ENCODE measurements around the gene SIRPD. TPM values are rescaled to one million over a fixed set of nuclear protein-coding genes. Genes with fewer than 3 reads are reported as not detected.

The SIRPD gene
- total and polyA plus RNA-seq, 5 donors from 2014 or later = 0.10 to 0.16 TPM; not detected in 3

GRCh38 chr20:1526310-1526709 is 31.2 kb downstream of the SIRPD start:
- no peak overlapping the region for H3K4me3 Mint-ChIP-seq
- no peaks in the 10 kb centered on the region for H3K4me1 ChIP-seq (ENCODE audit: control insufficient read depth, insufficient read depth, low read length, poor library complexity, severe bottlenecking)
- H3K4me1 Mint-ChIP-seq = peaks cover 0 to 2% (median 1%) of the 10 kb centered on the region in 4 donors
- peaks cover 0 to 3% (median 2%) of the 10 kb centered on the region in 7 donors for H3K9me3 Mint-ChIP-seq
- no peak overlapping the region for H3K4me3 ChIP-seq (ENCODE audit: low read depth, low read length)
- peaks cover 27% of the 10 kb centered on the region for H3K27me3 Mint-ChIP-seq
- no peak overlapping the region for H3K27ac Mint-ChIP-seq
- H3K9me3 ChIP-seq (ENCODE audit: control insufficient read depth in 2 of 2, low read length in 2 of 2) = peaks cover 0 to 4% of the 10 kb centered on the region in 2 experiments
- no peak for ATAC-seq (ENCODE audit: low read depth in 2 of 2)
- no peaks in the 10 kb centered on the region for H3K36me3 Mint-ChIP-seq
- no peak overlapping the region for H3K27ac ChIP-seq (ENCODE audit: insufficient read depth, low read length, poor library complexity, severe bottlenecking)
- DNase-seq = no peak
- no peaks in the 10 kb centered on the region for H3K36me3 ChIP-seq (ENCODE audit: control insufficient read depth, insufficient read depth, low read length)
- H3K27me3 ChIP-seq (ENCODE audit: control insufficient read depth, insufficient read depth, low read length) = peaks cover 2% of the 10 kb centered on the region

- H3K36me3 Mint-ChIP-seq = no peaks in the 10 kb centered on the region
- Histone ChIP-seq H3K36me3 (ENCODE audit: control insufficient read depth, insufficient read depth, low read length) (no peaks in the 10 kb centered on the region), H3K4me3 (ENCODE audit: low read depth, low read length) (no peak overlapping the region), H3K9me3 (ENCODE audit: control insufficient read depth in 2 of 2, low read length in 2 of 2) (peaks cover 0 to 4% of the 10 kb centered on the region in 2 experiments), H3K4me1 (ENCODE audit: control insufficient read depth, insufficient read depth, low read length, poor library complexity, severe bottlenecking) (no peaks in the 10 kb centered on the region), H3K27ac (ENCODE audit: insufficient read depth, low read length, poor library complexity, severe bottlenecking) (no peak overlapping the region), H3K27me3 (ENCODE audit: control insufficient read depth, insufficient read depth, low read length) (peaks cover 5% of the 10 kb centered on the region)
- H3K4me1 Mint-ChIP-seq = peaks cover 0 to 2% (median 1%) of the 10 kb centered on the region in 4 donors
- H3K9me3 Mint-ChIP-seq = peaks cover 0 to 4% (median 2%) of the 10 kb centered on the region in 7 donors
- ATAC-seq (ENCODE audit: low read depth in 2 of 2) (no peak), DNase-seq (no peak)
- H3K27me3 Mint-ChIP-seq = peaks cover 23% of the 10 kb centered on the region
- H3K4me3 Mint-ChIP-seq = no peak overlapping the region
- H3K27ac Mint-ChIP-seq = no peak overlapping the region
Observed at GRCh38 chr20:1524004-1524403, 33.5 kb downstream of the SIRPD start.

- Histone ChIP-seq H3K27ac (ENCODE audit: insufficient read depth, low read length, poor library complexity, severe bottlenecking) (no peak overlapping the region), H3K36me3 (ENCODE audit: control insufficient read depth, insufficient read depth, low read length) (no peaks in the 10 kb centered on the region), H3K4me3 (ENCODE audit: low read depth, low read length) (no peak overlapping the region), H3K4me1 (ENCODE audit: control insufficient read depth, insufficient read depth, low read length, poor library complexity, severe bottlenecking) (no peaks in the 10 kb centered on the region), H3K27me3 (ENCODE audit: control insufficient read depth, insufficient read depth, low read length) (peaks cover 9% of the 10 kb centered on the region), H3K9me3 (ENCODE audit: control insufficient read depth in 2 of 2, low read length in 2 of 2) (peaks cover 5 to 9% of the 10 kb centered on the region in 2 experiments)
- Mint-ChIP-seq H3K9me3 (peaks cover 0 to 9% (median 4%) of the 10 kb centered on the region in 7 donors), H3K27me3 (peaks cover 14% of the 10 kb centered on the region), H3K4me3 (no peak overlapping the region), H3K36me3 (no peaks in the 10 kb centered on the region), H3K4me1 (no peaks in the 10 kb centered on the region), H3K27ac (no peak overlapping the region)
- no peak for ATAC-seq (ENCODE audit: low read depth in 2 of 2)
- no peak for DNase-seq
Observed at GRCh38 chr20:1517010-1517409, 40.5 kb downstream of the SIRPD start.

DNA sequence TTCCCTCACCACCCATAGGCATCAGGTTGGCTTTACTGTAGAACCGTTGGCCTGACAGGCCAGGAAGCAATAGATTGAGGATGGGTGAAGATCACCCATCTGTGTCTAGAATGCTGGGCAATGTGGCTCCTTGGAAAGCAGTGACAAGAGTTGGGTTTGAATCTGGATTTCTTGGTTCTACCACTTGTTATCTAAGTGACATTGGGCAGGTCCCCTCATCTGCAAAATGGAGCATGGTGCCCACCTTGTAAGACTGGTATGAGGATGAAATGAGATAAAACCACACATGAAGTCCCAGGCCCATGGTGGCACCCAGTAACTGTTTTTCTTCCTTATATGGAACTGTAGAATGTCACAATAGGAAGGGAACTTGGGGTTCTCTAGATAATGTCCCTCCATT is 43.7 kb downstream of the SIRPD start:
- Mint-ChIP-seq H3K27me3 (peaks cover 5% of the 10 kb centered on the region), H3K36me3 (no peaks in the 10 kb centered on the region), H3K27ac (no peak overlapping the region), H3K9me3 (peaks cover 0 to 9% (median 3%) of the 10 kb centered on the region in 7 donors), H3K4me3 (no peak overlapping the region), H3K4me1 (peaks cover 0 to 4% (median 0%) of the 10 kb centered on the region in 4 donors)
- no peaks in the 10 kb centered on the region for H3K4me1 ChIP-seq (ENCODE audit: control insufficient read depth, insufficient read depth, low read length, poor library complexity, severe bottlenecking)
- peaks cover 5 to 9% of the 10 kb centered on the region in 2 experiments for H3K9me3 ChIP-seq (ENCODE audit: control insufficient read depth in 2 of 2, low read length in 2 of 2)
- H3K36me3 ChIP-seq (ENCODE audit: control insufficient read depth, insufficient read depth, low read length) = no peaks in the 10 kb centered on the region
- no peak for ATAC-seq (ENCODE audit: low read depth in 2 of 2)
- H3K27ac ChIP-seq (ENCODE audit: insufficient read depth, low read length, poor library complexity, severe bottlenecking) = no peak overlapping the region
- peaks cover 8% of the 10 kb centered on the region for H3K27me3 ChIP-seq (ENCODE audit: control insufficient read depth, insufficient read depth, low read length)
- H3K4me3 ChIP-seq (ENCODE audit: low read depth, low read length) = no peak overlapping the region
- DNase-seq = no peak

- H3K36me3 Mint-ChIP-seq = no peaks in the 10 kb centered on the region
- DNase-seq = peak in 2 of 3 donors; percentile 29 to 52
- peaks cover 14% of the 10 kb centered on the region for H3K27me3 Mint-ChIP-seq
- ATAC-seq (ENCODE audit: low read depth in 2 of 2) = peak; percentile 45 to 74
- peaks cover 0 to 7% (median 3%) of the 10 kb centered on the region in 7 donors for H3K9me3 Mint-ChIP-seq
- peaks cover 7% of the 10 kb centered on the region for H3K27me3 ChIP-seq (ENCODE audit: control insufficient read depth, insufficient read depth, low read length)
- no peak overlapping the region for H3K27ac ChIP-seq (ENCODE audit: insufficient read depth, low read length, poor library complexity, severe bottlenecking)
- no peak overlapping the region for H3K27ac Mint-ChIP-seq
- H3K9me3 ChIP-seq (ENCODE audit: control insufficient read depth in 2 of 2, low read length in 2 of 2) = peaks cover 5 to 9% of the 10 kb centered on the region in 2 experiments
- no peaks in the 10 kb centered on the region for H3K4me1 ChIP-seq (ENCODE audit: control insufficient read depth, insufficient read depth, low read length, poor library complexity, severe bottlenecking)
- no peak overlapping the region for H3K4me3 ChIP-seq (ENCODE audit: low read depth, low read length)
- peaks cover 0 to 4% (median 0%) of the 10 kb centered on the region in 4 donors for H3K4me1 Mint-ChIP-seq
- H3K36me3 ChIP-seq (ENCODE audit: control insufficient read depth, insufficient read depth, low read length) = no peaks in the 10 kb centered on the region
- H3K4me3 Mint-ChIP-seq = no peak overlapping the region
Observed at GRCh38 chr20:1509237-1509636, 48.3 kb downstream of the SIRPD start.

GRCh38 chr20:1508574-1508973 is 48.9 kb downstream of the SIRPD start:
- H3K9me3 ChIP-seq (ENCODE audit: control insufficient read depth in 2 of 2, low read length in 2 of 2) = peaks cover 5 to 7% of the 10 kb centered on the region in 2 experiments
- peaks cover 0 to 6% (median 2%) of the 10 kb centered on the region in 7 donors for H3K9me3 Mint-ChIP-seq
- H3K4me3 Mint-ChIP-seq = no peak overlapping the region

GRCh38 chr20:1507276-1507675 is 50.2 kb downstream of the SIRPD start:
- Mint-ChIP-seq H3K36me3 (peaks cover 2% of the 10 kb centered on the region), H3K4me3 (no peak overlapping the region), H3K4me1 (peaks cover 2 to 8% (median 6%) of the 10 kb centered on the region in 4 donors), H3K27me3 (peaks cover 24% of the 10 kb centered on the region), H3K9me3 (peaks cover 0 to 2% (median 0%) of the 10 kb centered on the region in 7 donors), H3K27ac (no peak overlapping the region)
- Histone ChIP-seq H3K4me3 (ENCODE audit: low read depth, low read length) (no peak overlapping the region), H3K4me1 (ENCODE audit: control insufficient read depth, insufficient read depth, low read length, poor library complexity, severe bottlenecking) (no peaks in the 10 kb centered on the region), H3K9me3 (ENCODE audit: control insufficient read depth in 2 of 2, low read length in 2 of 2) (peaks cover 2 to 6% of the 10 kb centered on the region in 2 experiments), H3K27me3 (ENCODE audit: control insufficient read depth, insufficient read depth, low read length) (peaks cover 16% of the 10 kb centered on the region), H3K27ac (ENCODE audit: insufficient read depth, low read length, poor library complexity, severe bottlenecking) (no peak overlapping the region), H3K36me3 (ENCODE audit: control insufficient read depth, insufficient read depth, low read length) (no peaks in the 10 kb centered on the region)
- DNase-seq (no peak), ATAC-seq (ENCODE audit: low read depth in 2 of 2) (no peak)

More at GRCh38 chr20:1508574-1508973, 48.9 kb downstream of the SIRPD start:
- H3K27me3 Mint-ChIP-seq = peaks cover 14% of the 10 kb centered on the region
- no peak overlapping the region for H3K4me3 ChIP-seq (ENCODE audit: low read depth, low read length)
- peaks cover 0 to 6% (median 3%) of the 10 kb centered on the region in 4 donors for H3K4me1 Mint-ChIP-seq
- ATAC-seq (ENCODE audit: low read depth in 2 of 2) (no peak), DNase-seq (no peak)
- H3K4me1 ChIP-seq (ENCODE audit: control insufficient read depth, insufficient read depth, low read length, poor library complexity, severe bottlenecking) = no peaks in the 10 kb centered on the region
- H3K27ac ChIP-seq (ENCODE audit: insufficient read depth, low read length, poor library complexity, severe bottlenecking) = no peak overlapping the region
- no peaks in the 10 kb centered on the region for H3K36me3 Mint-ChIP-seq
- peaks cover 7% of the 10 kb centered on the region for H3K27me3 ChIP-seq (ENCODE audit: control insufficient read depth, insufficient read depth, low read length)
- no peaks in the 10 kb centered on the region for H3K36me3 ChIP-seq (ENCODE audit: control insufficient read depth, insufficient read depth, low read length)
- H3K27ac Mint-ChIP-seq = no peak overlapping the region

GRCh38 chr20:1505871-1506270 is 51.6 kb downstream of the SIRPD start:
- peaks cover 2 to 8% (median 6%) of the 10 kb centered on the region in 4 donors for H3K4me1 Mint-ChIP-seq
- Histone ChIP-seq H3K9me3 (ENCODE audit: control insufficient read depth in 2 of 2, low read length in 2 of 2) (peaks cover 3 to 6% of the 10 kb centered on the region in 2 experiments), H3K4me3 (ENCODE audit: low read depth, low read length) (no peak overlapping the region), H3K4me1 (ENCODE audit: control insufficient read depth, insufficient read depth, low read length, poor library complexity, severe bottlenecking) (no peaks in the 10 kb centered on the region), H3K27ac (ENCODE audit: insufficient read depth, low read length, poor library complexity, severe bottlenecking) (no peak overlapping the region), H3K36me3 (ENCODE audit: control insufficient read depth, insufficient read depth, low read length) (no peaks in the 10 kb centered on the region), H3K27me3 (ENCODE audit: control insufficient read depth, insufficient read depth, low read length) (peaks cover 23% of the 10 kb centered on the region)
- H3K27ac Mint-ChIP-seq = no peak overlapping the region
- no peak for ATAC-seq (ENCODE audit: low read depth in 2 of 2)
- peaks cover 4% of the 10 kb centered on the region for H3K36me3 Mint-ChIP-seq
- H3K4me3 Mint-ChIP-seq = no peak overlapping the region
- peaks cover 0 to 2% (median 0%) of the 10 kb centered on the region in 7 donors for H3K9me3 Mint-ChIP-seq
- no peak for DNase-seq
- peaks cover 38% of the 10 kb centered on the region for H3K27me3 Mint-ChIP-seq

All from CD4-positive, CD25-positive, alpha-beta regulatory T cell (primary cell).